Left forelimb (tissue), 1 donor: ENCODE measurements around the gene NPAS3.

ENCODE experiments used
- DNase-seq: peaks from one replicate; pipeline ENCODE4 v3.0.0-alpha.2; 2018; ENCODE audit warnings: low spot score

The NPAS3 gene

GRCh38 chr14:33332497-33332896 lies 393.8 kb downstream of the NPAS3 start:
- no peak for DNase-seq

GRCh38 chr14:33335366-33335765 lies 396.7 kb downstream of the NPAS3 start:
- no peak for DNase-seq

GRCh38 chr14:33342299-33342974 lies 403.8 kb downstream of the NPAS3 start:
- DNase-seq, result no peak

GRCh38 chr14:33343016-33343415 lies 404.3 kb downstream of the NPAS3 start:
- DNase-seq, result no peak

GRCh38 chr14:33347796-33348195 lies 409.1 kb downstream of the NPAS3 start:
- DNase-seq, result no peak

- DNase-seq, result no peak
Measured at GRCh38 chr14:33348510-33348909, 409.8 kb downstream of the NPAS3 start.

GRCh38 chr14:33349871-33350270 lies 411.2 kb downstream of the NPAS3 start:
- DNase-seq, result no peak

- DNase-seq, result no peak
Measured at GRCh38 chr14:33350366-33350990, 411.8 kb downstream of the NPAS3 start.

GRCh38 chr14:33352821-33353220 lies 414.1 kb downstream of the NPAS3 start:
- no peak for DNase-seq

- no peak for DNase-seq
Measured at GRCh38 chr14:33356181-33356580, 417.5 kb downstream of the NPAS3 start.

- no peak for DNase-seq
Measured at GRCh38 chr14:33357225-33358010, 418.7 kb downstream of the NPAS3 start.

GRCh38 chr14:33359288-33359881 lies 420.7 kb downstream of the NPAS3 start:
- no peak for DNase-seq

- no peak for DNase-seq
Measured at GRCh38 chr14:33362934-33363333, 424.3 kb downstream of the NPAS3 start.

GRCh38 chr14:33363682-33364081 lies 425.0 kb downstream of the NPAS3 start:
- no peak for DNase-seq

- no peak for DNase-seq
Measured at GRCh38 chr14:33364466-33364865, 425.8 kb downstream of the NPAS3 start.

GRCh38 chr14:33369041-33369440 lies 430.4 kb downstream of the NPAS3 start:
- DNase-seq, result no peak

GRCh38 chr14:33369972-33370371 lies 431.3 kb downstream of the NPAS3 start:
- DNase-seq, result no peak

GRCh38 chr14:33370426-33370825 lies 431.7 kb downstream of the NPAS3 start:
- DNase-seq, result no peak

GRCh38 chr14:33375196-33375595 lies 436.5 kb downstream of the NPAS3 start:
- no peak for DNase-seq

GRCh38 chr14:33375786-33376185 lies 437.1 kb downstream of the NPAS3 start:
- no peak for DNase-seq

GRCh38 chr14:33376510-33376909 lies 437.8 kb downstream of the NPAS3 start:
- no peak for DNase-seq

- DNase-seq, result no peak
Measured at GRCh38 chr14:33377596-33378390, 439.1 kb downstream of the NPAS3 start.
